Spleen (tissue), 11 donors: ENCODE data around the gene ZNF513. TPM values are rescaled to one million over a fixed set of nuclear protein-coding genes. Genes with fewer than 3 reads are reported as not detected.

Experiments used
- DNase-seq: peaks from one replicate; pipeline ENCODE4 v3.0.0-alpha.2; 2020
- H3K27ac ChIP-seq, 8 donors: fragments of 200-600 bp; sonication (generic) in 7 of 8; 1 replicate in 4 of 8; 2 replicates in 4 of 8; pipeline versions ENCODE4 v1.5.0 to v1.8.0; 2016 to 2021; ENCODE audit warnings: inconsistent platforms in 4 of 8, mild to moderate bottlenecking in 4 of 8, moderate library complexity in 1 of 8
- H3K27me3 ChIP-seq, 7 donors: fragments of 200-600 bp; sonication (generic) in 6 of 7; replicated peaks in 1 of 7; 1 replicate in 4 of 7; 2 replicates in 3 of 7; pipeline versions ENCODE4 v1.5.0 to v1.8.0; 2016 to 2021; ENCODE audit warnings: inconsistent platforms in 3 of 7, mild to moderate bottlenecking in 1 of 7
- H3K36me3 ChIP-seq, 6 donors: fragments of 200-600 bp; sonication (generic) in 5 of 6; 1 replicate in 4 of 6; 2 replicates in 2 of 6; pipeline versions ENCODE4 v1.5.0 to v1.8.0; 2016 to 2021; ENCODE audit warnings: inconsistent platforms in 2 of 6
- H3K4me1 ChIP-seq, 6 donors: fragments of 200-600 bp; sonication (generic) in 5 of 6; 1 replicate in 3 of 6; 2 replicates in 3 of 6; pipeline versions ENCODE4 v1.5.0 to v1.8.0; 2016 to 2021; ENCODE audit warnings: inconsistent platforms in 3 of 6
- H3K4me3 ChIP-seq, 8 donors: fragments of 200-600 bp; sonication (generic) in 7 of 8; 1 replicate in 4 of 8; 2 replicates in 4 of 8; pipeline versions ENCODE4 v1.5.0 to v1.8.0; 2016 to 2021; ENCODE audit warnings: inconsistent platforms in 4 of 8, mild to moderate bottlenecking in 4 of 8, moderate library complexity in 2 of 8
- H3K9me3 ChIP-seq, 8 donors: fragments of 200-600 bp; sonication (generic) in 7 of 8; 1 replicate in 4 of 8; 2 replicates in 4 of 8; pipeline versions ENCODE4 v1.5.0 to v1.8.0; 2016 to 2021; ENCODE audit warnings: inconsistent platforms in 4 of 8
- CTCF ChIP-seq, 11 experiments: fragments of 200-600 bp in 7 of 11; fragments of 450-650 bp in 4 of 11; sonication (generic) in 4 of 11; IDR thresholded peaks in 8 of 11; conservative IDR thresholded peaks in 3 of 11; 1 replicate in 7 of 11; 2 replicates in 4 of 11; pipeline versions ENCODE4 v1.4.0 to v1.8.0; 2016 to 2021; ENCODE audit warnings: antibody characterized with exemption in 11 of 11, inconsistent platforms in 4 of 11, mild to moderate bottlenecking in 1 of 11
- POLR2A ChIP-seq, 3 donors: fragments of 450-650 bp; IDR thresholded peaks; one replicate each; pipeline ENCODE4 v1.5.1; 2017; ENCODE audit warnings: antibody characterized with exemption in 3 of 3, mild to moderate bottlenecking in 1 of 3
- POLR2AphosphoS5 ChIP-seq, 3 donors: sonication (generic); formaldehyde crosslinking; IDR thresholded peaks; one replicate each; pipeline ENCODE4 v1.5.1; 2017; ENCODE audit warnings: antibody characterized with exemption in 3 of 3
- WGBS, 5 donors: extraction: QIAGEN DNeasy Blood & Tissue Kit in 3 of 5; methylation state at CpG; one replicate each; pipeline versions ENCODE4 v1.1.5 to v1.1.7; 2013 to 2018; 5-methylcytosine and 5-hydroxymethylcytosine counted together
- intact Hi-C: fragments of 100-400 bp; cut with DNase I; formaldehyde crosslinking; loops from one replicate; pipeline ENCODE4 v1.15.0; 2023; ENCODE audit warnings: low total_unique reads
- polyA plus RNA-seq, 3 donors: library from polyadenylated mRNA; stranded (reverse); fragments of 200-250 nt; gene quantifications; one replicate each; pipeline ENCODE4 v1.2.1, GENCODE V29; 2013
- total RNA-seq, 7 donors: library from RNA; depleted of rRNA in 3 of 7; stranded (reverse); fragments of >200 nt in 3 of 7; fragmentation: NEBNext Ultra II Directional in 4 of 7; extraction: Animal tissue kit (Norgen Biotek cat#: 25700) in 4 of 7; gene quantifications; one replicate each; pipeline versions ENCODE4 v1.1.0 to v1.2.1, GENCODE V29; 2016 to 2021
- donor health status: healthy with polysubstance abuse.
- donor health status: DM: no; HTN: no; CAD: no; lungs with moderate emphysema.
- donor health status: DM: no; HTN: no; CAD: no.
- donor health status: Bipolar disorder and iron deficiency.
- donor health status: healthy.
- donor health status: DM: no; HTN: no; CAD: no.
- donor health status: DM: yes; HTN: yes; CAD: no.

ZNF513 gene
- total and polyA plus RNA-seq, 10 donors, result 13.6 to 29.0 (median 18.6) TPM

GRCh38 chr2:27376866-27377617 lies 3.5 kb downstream of the ZNF513 start:
- Histone ChIP-seq H3K27me3 (no peaks in the 10 kb centered on the region), H3K4me3 (no peak overlapping the region), H3K36me3 (peaks cover 0 to 79% (median 61%) of the 10 kb centered on the region in 6 donors), H3K27ac (no peak overlapping the region), H3K4me1 (peaks cover 25 to 82% (median 45%) of the 10 kb centered on the region in 6 donors), H3K9me3 (no peaks in the 10 kb centered on the region)
- no peak for DNase-seq
- 73 to 89% (median 82%) methylated on average over 9 to 10 of the region's 10 CpGs for WGBS, 5 donors
- no peak for TF ChIP-seq POLR2A (IDR thresholded peaks at IDR 0.05)
- no peak for TF ChIP-seq POLR2AphosphoS5 (IDR thresholded peaks at IDR 0.05)
- no peak for TF ChIP-seq CTCF (IDR thresholded peaks at IDR 0.05 in 8 of 11, conservative IDR thresholded peaks at IDR 0.05 in 3 of 11)
- intact Hi-C loops, result no loop called here

- H3K9me3 ChIP-seq, result no peaks in the 10 kb centered on the region
- H3K27ac ChIP-seq, result no peak overlapping the region
- intact Hi-C loops, result no loop called here
- H3K27me3 ChIP-seq, result no peaks in the 10 kb centered on the region
- no peak for DNase-seq
- TF ChIP-seq POLR2AphosphoS5 (IDR thresholded peaks at IDR 0.05), result peak in 1 of 3 donors; percentile 27
- TF ChIP-seq POLR2A (IDR thresholded peaks at IDR 0.05), result no peak
- peaks cover 0 to 74% (median 59%) of the 10 kb centered on the region in 6 donors for H3K36me3 ChIP-seq
- H3K4me3 ChIP-seq, result no peak overlapping the region
- 89 to 94% (median 92%) methylated on average over 14 to 16 of the region's 16 CpGs for WGBS, 5 donors
- H3K4me1 ChIP-seq, result peaks cover 31 to 87% (median 50%) of the 10 kb centered on the region in 6 donors
Observed at GRCh38 chr2:27376151-27376865, 4.2 kb downstream of the ZNF513 start.

GRCh38 chr2:27375513-27376099 lies 4.9 kb downstream of the ZNF513 start:
- peaks cover 26 to 86% (median 48%) of the 10 kb centered on the region in 6 donors for H3K4me1 ChIP-seq
- H3K36me3 ChIP-seq, result peaks cover 0 to 71% (median 59%) of the 10 kb centered on the region in 6 donors
- intact Hi-C loops, result no loop called here
- DNase-seq, result peak; percentile 77
- H3K9me3 ChIP-seq, result no peaks in the 10 kb centered on the region
- H3K27ac ChIP-seq, result no peak overlapping the region
- no peak overlapping the region for H3K4me3 ChIP-seq
- H3K27me3 ChIP-seq, result no peaks in the 10 kb centered on the region
- no peak for TF ChIP-seq POLR2A (IDR thresholded peaks at IDR 0.05)
- peak in 2 of 3 donors; percentile 36 to 74 for TF ChIP-seq POLR2AphosphoS5 (IDR thresholded peaks at IDR 0.05)
- TF ChIP-seq CTCF (IDR thresholded peaks at IDR 0.05 in 8 of 11, conservative IDR thresholded peaks at IDR 0.05 in 3 of 11), result no peak
- 90 to 96% (median 95%) methylated on average over 11 to 20 of the region's 20 CpGs for WGBS, 5 donors

GRCh38 chr2:27373567-27373966 lies 7.0 kb downstream of the ZNF513 start:
- Histone ChIP-seq H3K4me1 (peaks cover 28 to 82% (median 45%) of the 10 kb centered on the region in 6 donors), H3K27ac (no peak overlapping the region), H3K9me3 (no peaks in the 10 kb centered on the region), H3K4me3 (no peak overlapping the region), H3K36me3 (peaks cover 0 to 72% (median 58%) of the 10 kb centered on the region in 6 donors), H3K27me3 (no peaks in the 10 kb centered on the region)
- TF ChIP-seq POLR2AphosphoS5 (IDR thresholded peaks at IDR 0.05) (no peak), POLR2A (IDR thresholded peaks at IDR 0.05) (no peak), CTCF (IDR thresholded peaks at IDR 0.05 in 8 of 11, conservative IDR thresholded peaks at IDR 0.05 in 3 of 11) (no peak)
- no peak for DNase-seq
- intact Hi-C loops, result no loop called here
- WGBS, 5 donors, result 80 to 89% (median 86%) methylated on average over 5 of the region's 5 CpGs
